Mesenchymal stem cell (in vitro differentiated cells and primary cell): ENCODE measurements around the gene GCDH.

Experiments used
- DNase-seq: peaks from one replicate; pipeline ENCODE4 v3.0.0-alpha.2; 2013
- H2AFZ ChIP-seq: one replicate; pipeline ENCODE4 v1.6.1; 2013; ENCODE audit warnings: low read depth, mild to moderate bottlenecking, control low read depth, inconsistent platforms, low read length, moderate library complexity
- H2AK5ac ChIP-seq: 2 replicates; pipeline ENCODE4 v1.6.1; 2013; ENCODE audit warnings: low read length, moderate library complexity, mild to moderate bottlenecking, inconsistent platforms; ENCODE audit not compliant: severe bottlenecking
- H2BK120ac ChIP-seq: one replicate; pipeline ENCODE4 v1.6.1; 2013; ENCODE audit warnings: low read depth, mild to moderate bottlenecking, inconsistent platforms, low read length, moderate library complexity
- H2BK12ac ChIP-seq, 2 experiments: one replicate each; pipeline ENCODE4 v1.6.1; 2013; ENCODE audit warnings: inconsistent platforms in 2 of 2, low read length in 2 of 2, mild to moderate bottlenecking in 2 of 2, moderate library complexity in 2 of 2, control low read depth in 1 of 2
- H2BK15ac ChIP-seq: one replicate; pipeline ENCODE4 v1.6.1; 2013; ENCODE audit warnings: mild to moderate bottlenecking, low read depth, inconsistent platforms; ENCODE audit not compliant: poor library complexity, severe bottlenecking
- H2BK5ac ChIP-seq: 2 replicates; pipeline ENCODE4 v1.6.1; 2013; ENCODE audit warnings: low read depth, mild to moderate bottlenecking, low read length, control low read depth, inconsistent platforms; ENCODE audit not compliant: poor library complexity, severe bottlenecking
- H3K14ac ChIP-seq, 2 experiments: one replicate each; pipeline ENCODE4 v1.6.1; 2013; ENCODE audit warnings: inconsistent platforms in 2 of 2, low read length in 2 of 2, control low read depth in 1 of 2, mild to moderate bottlenecking in 1 of 2, moderate library complexity in 1 of 2
- H3K18ac ChIP-seq, 2 experiments: one replicate each; pipeline ENCODE4 v1.6.1; 2013; ENCODE audit warnings: inconsistent platforms in 2 of 2, low read length in 2 of 2, control low read depth in 1 of 2, low read depth in 1 of 2, mild to moderate bottlenecking in 1 of 2
- H3K23ac ChIP-seq, 2 experiments: one replicate each; pipeline ENCODE4 v1.6.1; 2013; ENCODE audit warnings: inconsistent platforms in 2 of 2, low read length in 2 of 2, mild to moderate bottlenecking in 2 of 2, moderate library complexity in 2 of 2, control low read depth in 1 of 2
- H3K27ac ChIP-seq: 2 replicates; pipeline ENCODE4 v1.5.1; 2013; ENCODE audit warnings: mild to moderate bottlenecking, moderate library complexity, low read length, control low read depth, inconsistent platforms; ENCODE audit not compliant: poor library complexity, severe bottlenecking
- H3K27me3 ChIP-seq, 2 experiments: 2 replicates each; pipeline versions ENCODE4 v1.6.1 to v1.7.0; 2013; ENCODE audit warnings: low read length in 2 of 2, mild to moderate bottlenecking in 2 of 2, moderate library complexity in 2 of 2, control low read depth in 1 of 2, inconsistent platforms in 1 of 2; ENCODE audit not compliant: control insufficient read depth in 1 of 2, insufficient read depth in 1 of 2
- H3K36me3 ChIP-seq, 2 experiments: 2 replicates each; pipeline versions ENCODE4 v1.6.1 to v1.7.0; 2013; ENCODE audit warnings: low read length in 2 of 2, control low read depth in 1 of 2, inconsistent platforms in 1 of 2, low read depth in 1 of 2, mild to moderate bottlenecking in 1 of 2; ENCODE audit not compliant: insufficient read depth in 2 of 2, control insufficient read depth in 1 of 2
- H3K4ac ChIP-seq, 2 experiments: one replicate each; pipeline ENCODE4 v1.6.1; 2013; ENCODE audit warnings: inconsistent platforms in 2 of 2, low read length in 2 of 2, mild to moderate bottlenecking in 2 of 2, moderate library complexity in 2 of 2, control low read depth in 1 of 2, low read depth in 1 of 2
- H3K4me1 ChIP-seq: 2 replicates; pipeline ENCODE4 v1.6.1; 2013; ENCODE audit warnings: low read depth, low read length, control low read depth; ENCODE audit not compliant: control insufficient read depth, insufficient read depth
- H3K4me2 ChIP-seq: 2 replicates; pipeline ENCODE4 v1.6.1; 2013; ENCODE audit warnings: low read length, mild to moderate bottlenecking, inconsistent platforms; ENCODE audit not compliant: poor library complexity, severe bottlenecking
- H3K4me3 ChIP-seq, 2 experiments: 2 replicates each; pipeline versions ENCODE4 v1.5.1 to v1.7.0; 2013; ENCODE audit warnings: low read length in 2 of 2, mild to moderate bottlenecking in 2 of 2, control low read depth in 1 of 2, low read depth in 1 of 2; ENCODE audit not compliant: insufficient read depth in 1 of 2
- H3K79me1 ChIP-seq: replicated peaks from 2 replicates; pipeline ENCODE4 v1.6.1; 2013; ENCODE audit warnings: mild to moderate bottlenecking, control low read depth, low read length, inconsistent platforms; ENCODE audit not compliant: poor library complexity, severe bottlenecking
- H3K9ac ChIP-seq: 2 replicates; pipeline ENCODE4 v1.7.0; 2013; ENCODE audit warnings: mild to moderate bottlenecking, low read length, moderate library complexity
- H3K9me3 ChIP-seq: 2 replicates; pipeline ENCODE4 v1.7.0; 2013; ENCODE audit warnings: mild to moderate bottlenecking, low read length; ENCODE audit not compliant: control insufficient read depth
- H4K8ac ChIP-seq: one replicate; pipeline ENCODE4 v1.6.1; 2013; ENCODE audit warnings: inconsistent platforms, mild to moderate bottlenecking, low read length, moderate library complexity
- H4K91ac ChIP-seq: one replicate; pipeline ENCODE4 v1.6.1; 2013; ENCODE audit warnings: mild to moderate bottlenecking, low read length, inconsistent platforms
- WGBS: methylation state at CpG from one replicate; pipeline ENCODE4 v1.1.7; 2013; ENCODE audit warnings: mixed read lengths; 5-methylcytosine and 5-hydroxymethylcytosine counted together

Gene GCDH

DNA sequence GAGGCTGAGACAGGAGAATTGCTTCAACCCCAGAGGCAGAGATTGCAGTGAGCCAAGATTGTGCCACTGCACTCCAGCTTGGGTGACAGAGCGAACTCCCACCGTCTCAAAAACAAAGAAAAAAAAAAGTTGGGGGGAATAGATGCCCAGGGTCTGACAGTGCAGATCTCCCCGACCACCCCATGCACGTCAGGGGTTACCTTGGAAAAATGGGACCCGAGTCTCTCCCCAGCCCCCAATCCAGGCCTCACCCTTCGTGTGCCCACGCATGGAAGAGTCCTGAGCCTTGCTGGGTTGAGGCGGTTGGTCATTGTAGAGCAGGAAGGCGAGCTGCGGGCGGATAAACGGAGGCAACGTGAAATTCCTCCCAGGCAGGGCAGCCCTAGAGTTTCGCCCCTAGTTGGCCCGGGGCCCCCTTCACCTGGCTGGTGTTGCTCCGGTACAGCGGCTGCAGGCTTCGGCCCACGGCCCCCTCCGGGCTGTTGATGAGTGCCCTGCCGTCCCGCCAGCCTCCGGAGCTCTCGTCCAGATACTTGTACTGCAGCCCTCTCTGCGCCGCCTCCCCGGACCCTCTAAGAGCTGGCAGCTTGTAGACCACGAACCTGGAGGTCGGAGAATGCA, 10.3 kb upstream of the GCDH start:
- no peak overlapping the region for H2BK5ac ChIP-seq
- peaks cover 7% of the 10 kb centered on the region for H3K9me3 ChIP-seq
- H3K9ac ChIP-seq: peak overlapping the region; percentile 92
- H3K27ac ChIP-seq: no peak overlapping the region
- H2BK12ac ChIP-seq: peak overlapping the region in 1 of 2 experiments; percentile 18
- peak overlapping the region; percentile 93 for H4K8ac ChIP-seq
- H3K4ac ChIP-seq: no peak overlapping the region
- no peaks in the 10 kb centered on the region for H3K79me1 ChIP-seq
- WGBS: 17% methylated on average over 28 of the region's 29 CpGs
- H3K4me2 ChIP-seq: peak overlapping the region; percentile 94
- peaks cover 16 to 18% of the 10 kb centered on the region in 2 experiments for H3K27me3 ChIP-seq
- no peak for DNase-seq
- no peak overlapping the region for H2BK120ac ChIP-seq
- peak overlapping the region in 1 of 2 experiments; percentile 9 for H3K14ac ChIP-seq
- H3K36me3 ChIP-seq: peaks cover 5 to 11% of the 10 kb centered on the region in 2 experiments
- H3K18ac ChIP-seq: peak overlapping the region; percentile 81 to 83
- H2AK5ac ChIP-seq: no peak overlapping the region
- no peak overlapping the region for H2BK15ac ChIP-seq
- peak overlapping the region; percentile 68 to 96 for H3K4me3 ChIP-seq
- peak overlapping the region; percentile 67 for H4K91ac ChIP-seq
- H3K23ac ChIP-seq: no peak overlapping the region
- H2AFZ ChIP-seq: peak overlapping the region; percentile 94
- peaks cover 14% of the 10 kb centered on the region for H3K4me1 ChIP-seq

DNA sequence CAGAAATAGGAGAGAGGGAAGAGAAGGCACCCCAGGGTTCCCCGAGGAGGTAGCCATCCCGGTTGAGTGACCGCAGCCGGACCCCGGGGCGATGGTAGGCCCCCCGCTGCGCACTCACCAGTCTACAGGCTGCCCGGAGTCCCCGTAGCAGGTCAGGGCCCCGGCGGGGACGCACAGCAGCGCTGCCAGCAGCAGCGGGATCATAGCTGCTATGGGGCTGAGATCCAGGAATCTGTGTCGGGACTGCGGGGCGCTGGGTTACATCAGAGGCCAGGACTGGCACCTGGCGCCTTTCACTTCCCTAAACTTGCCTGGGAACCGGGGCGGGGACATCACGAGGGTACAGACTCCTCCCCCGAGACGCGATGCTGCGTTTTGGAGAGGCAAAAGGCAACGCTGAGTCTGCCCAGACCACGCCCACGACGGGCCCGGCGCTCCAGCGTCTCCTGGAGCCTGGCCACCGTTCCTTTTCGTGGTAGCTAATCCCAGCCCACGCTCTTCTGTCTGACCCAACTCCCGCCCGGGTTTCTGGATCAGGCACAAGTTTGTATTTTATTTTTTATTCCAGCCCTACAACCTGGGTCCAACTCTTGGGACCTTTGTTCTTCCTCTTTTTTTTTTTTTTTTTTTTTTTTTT, 9.7 kb upstream of the GCDH start, which contains the start of gene DNASE2:
Gene DNASE2 (minus strand): TSS at position 278 of the 637 bp plus-strand sequence. CDS start 74 bp downstream, at position 204.
- Histone ChIP-seq H4K8ac (peak within 1 kb of the TSS; percentile 93), H2BK12ac (peak within 1 kb of the TSS in 1 of 2 experiments; percentile 18)

DNA sequence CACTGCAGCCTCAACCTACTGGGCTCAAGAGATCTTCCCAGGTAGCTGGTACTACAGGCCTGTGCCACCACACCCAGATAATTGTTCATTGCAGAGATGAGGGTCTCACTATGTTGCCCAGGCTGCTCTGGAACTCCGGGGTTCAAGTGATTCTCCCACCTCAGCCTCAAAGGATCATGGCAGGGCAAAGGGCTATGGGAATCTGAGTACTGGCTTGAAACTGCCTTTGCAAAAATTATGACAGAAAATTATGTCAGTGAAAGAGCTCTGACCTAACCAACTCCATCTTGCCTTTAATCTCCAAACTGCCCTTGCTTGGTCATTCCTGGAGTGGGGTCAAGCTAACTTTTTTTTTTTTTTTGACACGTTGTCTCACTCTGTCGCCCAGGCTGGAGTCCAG, 8.4 kb upstream of the GCDH start:
- Histone ChIP-seq H3K9me3 (peaks cover 7% of the 10 kb centered on the region), H3K23ac (no peak overlapping the region), H2BK120ac (no peak overlapping the region), H2AK5ac (no peak overlapping the region), H3K4me1 (peaks cover 18% of the 10 kb centered on the region), H3K4ac (no peak overlapping the region), H3K36me3 (peaks cover 5 to 11% of the 10 kb centered on the region in 2 experiments), H3K18ac (no peak overlapping the region), H3K9ac (no peak overlapping the region), H4K8ac (no peak overlapping the region), H4K91ac (no peak overlapping the region), H2BK12ac (no peak overlapping the region), H3K4me2 (no peak overlapping the region), H3K79me1 (no peaks in the 10 kb centered on the region), H3K14ac (no peak overlapping the region), H3K4me3 (no peak overlapping the region), H2BK15ac (no peak overlapping the region), H3K27ac (no peak overlapping the region), H3K27me3 (peaks cover 35 to 37% of the 10 kb centered on the region in 2 experiments), H2BK5ac (no peak overlapping the region), H2AFZ (no peak overlapping the region)
- no peak for DNase-seq
- 95% methylated on average over 2 of the region's 3 CpGs for WGBS

More for the DNA sequence above, 9.7 kb upstream of the GCDH start, which contains the start of gene DNASE2:
- no peak within 1 kb of the TSS for H3K27ac ChIP-seq
- H4K91ac ChIP-seq: peak within 1 kb of the TSS; percentile 67
- H3K36me3 ChIP-seq: peaks cover 5 to 11% of the 10 kb centered on the region in 2 experiments
- H2BK120ac ChIP-seq: no peak within 1 kb of the TSS
- peak within 1 kb of the TSS; percentile 92 for H3K9ac ChIP-seq
- peak; percentile 90 for DNase-seq
- peak within 1 kb of the TSS; percentile 94 for H3K4me2 ChIP-seq
- under 1% methylated on average over 38 of the region's 38 CpGs for WGBS
- peak within 1 kb of the TSS; percentile 86 for H2BK15ac ChIP-seq
- peak within 1 kb of the TSS; percentile 94 for H2AFZ ChIP-seq
- H3K23ac ChIP-seq: no peak within 1 kb of the TSS
- H2AK5ac ChIP-seq: no peak within 1 kb of the TSS
- no peak within 1 kb of the TSS for H3K4ac ChIP-seq
- H3K4me1 ChIP-seq: peaks cover 18% of the 10 kb centered on the region
- H3K79me1 ChIP-seq: no peaks in the 10 kb centered on the region
- peak within 1 kb of the TSS; percentile 81 to 83 for H3K18ac ChIP-seq
- H3K27me3 ChIP-seq: peaks cover 22 to 24% of the 10 kb centered on the region in 2 experiments
- H2BK5ac ChIP-seq: no peak within 1 kb of the TSS
- peaks cover 7% of the 10 kb centered on the region for H3K9me3 ChIP-seq
- H3K14ac ChIP-seq: peak within 1 kb of the TSS in 1 of 2 experiments; percentile 55
- peak within 1 kb of the TSS; percentile 68 to 96 for H3K4me3 ChIP-seq

DNA sequence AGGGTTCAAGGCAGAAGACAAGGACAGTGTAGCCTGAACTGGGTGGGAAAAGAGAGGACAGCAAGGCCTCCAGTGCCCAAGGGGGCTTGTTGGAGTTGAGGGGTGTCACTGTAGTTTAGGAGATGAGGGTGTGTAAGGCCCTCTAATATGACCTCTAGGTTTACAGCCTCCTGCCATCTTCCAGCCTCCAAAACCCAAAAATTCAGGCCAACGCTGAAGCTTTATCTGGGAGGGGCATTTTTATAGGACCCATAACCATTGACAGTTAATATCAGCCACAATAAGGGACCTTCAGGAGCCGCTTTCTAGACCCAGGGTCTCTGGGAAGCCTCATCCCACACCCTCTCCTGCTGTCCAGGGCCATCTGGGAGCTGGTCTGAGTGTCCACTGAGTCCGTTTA, 6.8 kb upstream of the GCDH start:
- Histone ChIP-seq H3K4me3 (no peak overlapping the region), H4K8ac (no peak overlapping the region), H2BK12ac (no peak overlapping the region), H3K23ac (no peak overlapping the region), H3K4me1 (peaks cover 18% of the 10 kb centered on the region), H4K91ac (no peak overlapping the region), H2BK15ac (no peak overlapping the region), H3K18ac (no peak overlapping the region), H2BK5ac (no peak overlapping the region), H3K4me2 (no peak overlapping the region), H3K9ac (no peak overlapping the region), H2AK5ac (no peak overlapping the region), H2AFZ (no peak overlapping the region), H3K27me3 (peaks cover 40 to 41% of the 10 kb centered on the region in 2 experiments), H3K27ac (no peak overlapping the region), H3K79me1 (no peaks in the 10 kb centered on the region), H2BK120ac (no peak overlapping the region), H3K9me3 (peaks cover 7% of the 10 kb centered on the region), H3K4ac (no peak overlapping the region), H3K36me3 (no peaks in the 10 kb centered on the region), H3K14ac (no peak overlapping the region)
- WGBS: 80% methylated on average over 3 of the region's 3 CpGs
- DNase-seq: no peak
